Prostate gland (tissue), 2 donors: Measurements from ENCODE around the gene ANGPT4.

Experiments
- CTCF ChIP-seq, 4 experiments: fragments of 200-600 bp in 2 of 4; fragments of 450-650 bp in 2 of 4; sonication (generic) in 2 of 4; IDR thresholded peaks; 1 replicate in 3 of 4; 2 replicates in 1 of 4; pipeline ENCODE4 v1.5.1; 2016 to 2019; ENCODE audit warnings: antibody characterized with exemption in 4 of 4, mild to moderate bottlenecking in 2 of 4, moderate library complexity in 2 of 4
- POLR2A ChIP-seq: fragments of 450-650 bp; IDR thresholded peaks from one replicate; pipeline ENCODE4 v1.6.1; 2016; ENCODE audit warnings: antibody characterized with exemption, mild to moderate bottlenecking

- no peak for TF ChIP-seq CTCF (IDR thresholded peaks at IDR 0.05)
- TF ChIP-seq POLR2A = peak; percentile 79
These were observed 75.1 kb downstream of the ANGPT4 start for GRCh38 chr20:840858-841567.
